AG09309 (cell line): ENCODE data around the gene TDO2.
"Not testable (repeated sequence)": the region's sequence is repeated elsewhere in the genome, so short reads cannot be mapped to it uniquely, and the experiment has no call there.

Source experiments
- DNase-seq: peaks from one replicate; pipeline ENCODE4 v3.0.0-alpha.2; 2010; ENCODE audit warnings: low read depth
- H3K4me3 ChIP-seq: 2 replicates; pipeline ENCODE4 v1.5.1; 2011; ENCODE audit warnings: mild to moderate bottlenecking, low read depth, low read length, moderate library complexity; ENCODE audit not compliant: control insufficient read depth
- TF ChIP-seq, protein P1 (sequence below): IDR thresholded peaks from 2 replicates; pipeline ENCODE4 v1.5.1; 2011; ENCODE audit warnings: mild to moderate bottlenecking, low read depth, low read length, inconsistent platforms; ENCODE audit not compliant: insufficient read depth, control insufficient read depth; ENCODE audit errors: missing control alignments

Gene TDO2

DNA sequence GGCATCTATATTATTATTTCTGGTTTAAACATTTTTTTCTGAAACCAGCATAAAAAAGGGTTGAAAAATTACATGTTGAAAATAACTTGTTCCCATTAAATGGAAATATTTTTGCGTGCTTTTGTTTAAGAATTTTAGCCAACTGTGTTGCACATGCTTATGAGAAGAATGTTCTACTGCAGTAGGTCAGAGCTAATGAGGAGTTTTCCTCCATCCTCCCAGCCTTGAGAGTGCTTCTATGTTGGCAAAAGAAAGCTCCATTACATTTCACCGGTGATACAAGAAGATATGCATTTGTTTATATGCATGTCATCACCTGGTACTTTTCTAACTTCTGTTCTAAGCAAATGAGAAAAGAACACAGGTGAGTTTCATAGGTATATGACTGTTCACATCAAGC lies 13.6 kb upstream of the TDO2 start:
- TF ChIP-seq, protein P1, sequence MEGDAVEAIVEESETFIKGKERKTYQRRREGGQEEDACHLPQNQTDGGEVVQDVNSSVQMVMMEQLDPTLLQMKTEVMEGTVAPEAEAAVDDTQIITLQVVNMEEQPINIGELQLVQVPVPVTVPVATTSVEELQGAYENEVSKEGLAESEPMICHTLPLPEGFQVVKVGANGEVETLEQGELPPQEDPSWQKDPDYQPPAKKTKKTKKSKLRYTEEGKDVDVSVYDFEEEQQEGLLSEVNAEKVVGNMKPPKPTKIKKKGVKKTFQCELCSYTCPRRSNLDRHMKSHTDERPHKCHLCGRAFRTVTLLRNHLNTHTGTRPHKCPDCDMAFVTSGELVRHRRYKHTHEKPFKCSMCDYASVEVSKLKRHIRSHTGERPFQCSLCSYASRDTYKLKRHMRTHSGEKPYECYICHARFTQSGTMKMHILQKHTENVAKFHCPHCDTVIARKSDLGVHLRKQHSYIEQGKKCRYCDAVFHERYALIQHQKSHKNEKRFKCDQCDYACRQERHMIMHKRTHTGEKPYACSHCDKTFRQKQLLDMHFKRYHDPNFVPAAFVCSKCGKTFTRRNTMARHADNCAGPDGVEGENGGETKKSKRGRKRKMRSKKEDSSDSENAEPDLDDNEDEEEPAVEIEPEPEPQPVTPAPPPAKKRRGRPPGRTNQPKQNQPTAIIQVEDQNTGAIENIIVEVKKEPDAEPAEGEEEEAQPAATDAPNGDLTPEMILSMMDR = no peak
- H3K4me3 ChIP-seq = no peak overlapping the region
- no peak for DNase-seq

GRCh38 chr4:155891058-155891457 lies 12.4 kb upstream of the TDO2 start:
- TF ChIP-seq, protein P1 = no peak
- no peak for DNase-seq

GRCh38 chr4:155898371-155898770 lies 5.1 kb upstream of the TDO2 start:
- DNase-seq, H3K4me3 ChIP-seq: not testable (repeated sequence)

More at GRCh38 chr4:155891058-155891457, 12.4 kb upstream of the TDO2 start:
- H3K4me3 ChIP-seq = no peak overlapping the region

DNA sequence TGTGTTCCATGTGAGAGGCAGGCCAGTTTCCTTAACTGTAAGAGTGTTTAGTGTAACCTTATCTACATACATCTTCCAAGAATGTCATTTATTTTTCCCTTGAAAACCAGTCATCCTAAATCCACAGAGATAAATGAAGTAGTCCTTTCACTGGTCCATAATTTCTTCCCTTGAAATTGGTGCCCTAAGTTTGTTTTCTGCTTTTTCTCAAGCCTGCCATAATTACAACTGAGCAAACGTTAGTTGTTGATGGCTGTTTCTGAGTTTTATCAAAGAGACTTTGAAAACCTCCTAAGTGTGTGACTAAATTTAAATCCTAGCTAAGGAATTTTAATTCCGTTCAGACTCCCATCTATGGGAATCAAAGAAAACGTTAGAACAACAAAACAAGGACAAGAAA lies 3.6 kb upstream of the TDO2 start:
- no peak for DNase-seq
- H3K4me3 ChIP-seq = no peak overlapping the region
- TF ChIP-seq, protein P1 = no peak

- TF ChIP-seq, protein P1 = no peak
- H3K4me3 ChIP-seq = no peak overlapping the region
- peak; percentile 40 for DNase-seq
Observed at GRCh38 chr4:155900381-155900780, 3.1 kb upstream of the TDO2 start.

DNA sequence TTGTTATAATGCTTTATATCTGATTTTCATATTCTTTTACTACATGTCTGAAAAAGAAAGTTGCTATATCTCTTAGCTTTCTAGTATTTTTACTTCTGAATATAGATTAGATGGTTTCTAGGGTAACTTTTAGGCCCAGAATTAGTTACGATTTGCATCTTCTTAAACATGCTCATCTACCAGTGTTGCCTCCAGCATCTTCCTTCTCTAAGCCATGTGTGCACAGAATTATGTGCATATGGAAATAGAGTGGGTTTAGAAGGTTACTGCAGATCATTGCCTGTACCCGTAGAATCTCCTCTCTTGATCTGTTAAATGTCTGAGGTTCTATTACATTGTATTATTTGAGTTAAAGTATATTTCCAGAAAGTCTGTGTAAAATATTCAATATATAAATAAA lies 2.5 kb upstream of the TDO2 start:
- no peak for DNase-seq
- TF ChIP-seq, protein P1 = no peak
- H3K4me3 ChIP-seq = no peak overlapping the region

GRCh38 chr4:155904331-155904730 lies 835 bp downstream of the TDO2 start:
- H3K4me3 ChIP-seq = no peak overlapping the region
- DNase-seq = no peak
- TF ChIP-seq, protein P1 = no peak
